NCI-H82 treated with DMSO at 0.1 percent for 48 hours (cell line): ENCODE measurements around the gene SPDYC.
"Not testable (repeated sequence)": the region's sequence is repeated elsewhere in the genome, so short reads cannot be mapped to it uniquely, and the experiment has no call there.

Experiments used
- DNase-seq: peaks from one replicate; lab custom pipeline; 2025; ENCODE audit not compliant: unreplicated experiment; lab: John Stamatoyannopoulos, UW

SPDYC gene

GRCh38 chr11:65166893-65167292, 3.1 kb upstream of the SPDYC start:
- DNase-seq: no peak

- DNase-seq: no peak
Measured at GRCh38 chr11:65167656-65168055, 2.4 kb upstream of the SPDYC start.

- no peak for DNase-seq
Measured at GRCh38 chr11:65169164-65169641, 830 bp upstream of the SPDYC start.

- DNase-seq: no peak
Measured at GRCh38 chr11:65172600-65172999, 2.6 kb downstream of the SPDYC start.

- DNase-seq: not testable (repeated sequence)
Measured at GRCh38 chr11:65174571-65175010, 4.6 kb downstream of the SPDYC start.

- peak; percentile 28 for DNase-seq
Measured at GRCh38 chr11:65180877-65181568, 11.0 kb downstream of the SPDYC start.

GRCh38 chr11:65181569-65182257, 11.7 kb downstream of the SPDYC start, which contains the start of gene CAPN1:
Gene CAPN1, plus strand, starts transcription at chr11:65181928. Its CDS starts 774 bp downstream, at chr11:65182702.
- DNase-seq: peak; percentile 23

GRCh38 chr11:65182258-65183170, 12.5 kb downstream of the SPDYC start:
- no peak for DNase-seq

GRCh38 chr11:65183201-65183891, 13.3 kb downstream of the SPDYC start:
- no peak for DNase-seq

GRCh38 chr11:65184146-65184545, 14.1 kb downstream of the SPDYC start:
- DNase-seq: no peak

GRCh38 chr11:65185171-65185570, 15.1 kb downstream of the SPDYC start:
- DNase-seq: no peak

- DNase-seq: no peak
Measured at GRCh38 chr11:65185869-65186341, 15.9 kb downstream of the SPDYC start.

- no peak for DNase-seq
Measured at GRCh38 chr11:65186701-65187100, 16.7 kb downstream of the SPDYC start.

GRCh38 chr11:65187146-65187675, 17.2 kb downstream of the SPDYC start:
- DNase-seq: no peak

- no peak for DNase-seq
Measured at GRCh38 chr11:65187971-65188461, 18.0 kb downstream of the SPDYC start.

GRCh38 chr11:65188486-65188885, 18.5 kb downstream of the SPDYC start:
- DNase-seq: no peak

- no peak for DNase-seq
Measured at GRCh38 chr11:65189191-65189590, 19.2 kb downstream of the SPDYC start.

- DNase-seq: no peak
Measured at GRCh38 chr11:65194564-65194963, 24.5 kb downstream of the SPDYC start.

- DNase-seq: no peak
Measured at GRCh38 chr11:65204143-65204542, 34.1 kb downstream of the SPDYC start.
